ENCODE data around the gene TMEM266.
"Not testable (repeated sequence)": the region's sequence is repeated elsewhere in the genome, so short reads cannot be mapped to it uniquely, and the experiment has no call there.

TMEM266 gene, protein sequence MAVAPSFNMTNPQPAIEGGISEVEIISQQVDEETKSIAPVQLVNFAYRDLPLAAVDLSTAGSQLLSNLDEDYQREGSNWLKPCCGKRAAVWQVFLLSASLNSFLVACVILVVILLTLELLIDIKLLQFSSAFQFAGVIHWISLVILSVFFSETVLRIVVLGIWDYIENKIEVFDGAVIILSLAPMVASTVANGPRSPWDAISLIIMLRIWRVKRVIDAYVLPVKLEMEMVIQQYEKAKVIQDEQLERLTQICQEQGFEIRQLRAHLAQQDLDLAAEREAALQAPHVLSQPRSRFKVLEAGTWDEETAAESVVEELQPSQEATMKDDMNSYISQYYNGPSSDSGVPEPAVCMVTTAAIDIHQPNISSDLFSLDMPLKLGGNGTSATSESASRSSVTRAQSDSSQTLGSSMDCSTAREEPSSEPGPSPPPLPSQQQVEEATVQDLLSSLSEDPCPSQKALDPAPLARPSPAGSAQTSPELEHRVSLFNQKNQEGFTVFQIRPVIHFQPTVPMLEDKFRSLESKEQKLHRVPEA

DNA sequence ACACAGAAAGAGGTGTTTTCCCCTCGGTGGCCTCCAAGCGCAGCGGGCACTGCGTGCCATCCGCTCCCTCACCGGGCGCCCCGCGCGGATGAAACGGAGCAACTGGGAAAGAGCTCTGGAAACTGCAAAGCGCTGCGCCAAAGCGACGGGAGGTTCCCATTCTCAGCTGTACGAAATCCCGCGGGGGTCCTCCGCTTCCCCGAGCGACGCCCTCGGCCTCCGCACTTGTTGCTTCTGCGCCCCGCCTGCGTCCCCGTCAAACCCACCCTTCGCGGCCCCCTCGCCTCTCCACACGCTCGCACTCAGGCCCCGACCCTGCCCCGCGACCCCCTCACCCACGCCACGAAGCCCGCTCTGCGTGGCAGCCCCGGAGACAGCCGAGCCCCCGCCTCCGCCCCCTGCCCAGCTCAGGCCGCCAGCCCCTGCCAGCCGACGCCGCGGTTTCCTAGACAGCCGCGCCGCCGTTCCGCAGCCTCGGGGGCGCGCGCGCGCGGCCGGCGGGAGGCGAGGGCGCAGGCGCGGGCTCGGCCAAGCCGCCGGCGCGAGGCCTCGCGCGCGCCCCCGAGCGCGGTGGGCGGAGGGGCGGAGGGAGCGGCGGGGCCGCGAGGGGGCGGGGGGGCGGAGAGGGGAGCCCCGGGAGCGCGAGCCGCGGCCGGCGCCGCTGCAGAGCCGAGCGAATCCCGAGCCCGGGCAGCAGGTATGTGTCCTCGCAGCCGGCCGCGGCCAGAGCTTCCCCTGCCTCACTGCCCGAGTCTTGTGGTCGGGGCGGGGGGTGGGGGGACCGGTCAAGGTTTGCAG, at the start of gene TMEM266:
TMEM266 (plus strand) TSS at position 666 of the 798 bp plus-strand sequence. CDS start 74,279 bp downstream, outside the sequence.
- no peak for DNase-seq (ENCODE audit: low read depth)

DNA sequence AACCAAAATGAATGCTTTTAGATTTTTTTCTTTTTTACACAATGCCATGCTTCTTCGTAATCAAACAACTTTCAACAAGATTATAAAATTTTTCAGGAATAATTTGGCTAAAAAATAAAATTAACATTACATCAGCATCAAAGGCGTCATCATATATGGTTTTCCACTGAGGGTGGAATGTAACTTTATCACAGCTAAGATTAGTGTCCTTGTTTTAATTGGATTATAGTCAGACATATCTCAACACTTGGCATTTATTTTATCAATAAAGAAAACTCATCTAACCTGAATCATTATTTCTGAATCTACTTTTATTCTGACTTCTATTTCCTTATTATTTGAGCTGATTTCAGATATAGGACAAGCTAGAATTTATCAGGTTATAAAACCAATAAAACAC, 49.2 kb upstream of the TMEM266 start:
- DNase-seq (ENCODE audit: low read depth): no peak

DNA sequence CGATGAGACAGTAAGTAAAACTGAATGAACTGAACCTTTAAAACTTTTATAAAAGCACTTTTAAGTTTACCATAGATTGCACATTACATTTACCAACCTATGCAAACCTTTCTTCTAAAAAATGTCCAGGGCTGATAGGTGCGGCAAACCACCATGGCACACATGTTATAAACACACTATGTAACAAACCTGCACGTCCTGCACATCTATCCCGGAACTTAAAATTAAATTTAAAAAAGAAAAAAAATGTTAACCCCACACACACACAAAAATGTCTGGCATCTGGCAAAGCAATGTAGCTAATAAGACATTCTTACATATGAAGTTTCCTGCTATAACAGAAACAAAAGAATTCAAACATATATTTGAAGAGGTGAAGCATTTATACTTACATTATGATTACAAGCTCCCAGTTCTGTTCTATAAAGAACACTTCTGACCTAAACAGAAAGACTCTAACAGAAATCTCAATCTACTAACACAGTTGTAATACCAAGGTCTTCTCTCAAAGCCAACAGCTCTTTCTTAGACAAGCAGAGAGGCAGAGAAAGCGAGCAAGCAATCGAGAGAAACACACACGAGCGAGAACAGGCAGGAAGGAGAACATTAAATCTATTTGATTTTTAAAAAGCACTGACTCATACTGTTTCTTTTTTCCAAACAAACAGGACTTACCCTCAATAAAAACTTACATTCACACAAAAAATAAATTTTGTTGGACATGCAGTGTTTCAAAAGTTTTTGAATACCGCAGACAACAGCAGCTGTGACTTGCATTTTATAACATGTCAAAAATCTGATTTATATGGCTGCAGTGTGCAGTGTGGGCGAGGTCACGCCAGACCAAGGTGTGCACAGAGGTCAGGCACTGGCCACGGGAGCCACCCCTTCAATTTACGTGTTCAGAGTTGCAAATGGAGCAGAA, 47.9 kb upstream of the TMEM266 start, which contains the start of gene NRG4:
NRG4 (minus strand) TSS at position 798 of the 925 bp plus-strand sequence. CDS start 1,194 bp downstream, outside the sequence.
- DNase-seq (ENCODE audit: low read depth): no peak

DNA sequence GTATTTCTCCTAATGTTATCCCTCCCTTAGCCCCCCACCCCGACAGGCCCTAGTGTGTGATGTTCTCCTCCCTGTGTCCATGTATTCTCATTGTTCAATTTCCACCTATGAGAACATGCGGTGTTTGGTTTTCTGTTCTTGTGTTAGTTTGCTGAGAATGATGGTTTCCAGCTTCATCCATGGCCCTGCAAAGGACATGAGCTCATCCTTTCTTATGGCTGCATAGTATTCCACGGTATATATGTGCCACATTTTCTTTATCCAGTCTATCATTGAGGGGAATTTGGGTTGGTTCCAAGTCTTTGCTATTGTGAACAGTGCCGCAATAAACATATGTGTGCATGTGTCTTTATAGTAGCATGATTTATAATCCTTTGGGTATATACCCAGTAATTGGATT, 46.3 kb upstream of the TMEM266 start:
- not testable (repeated sequence) for DNase-seq (ENCODE audit: low read depth)

DNA sequence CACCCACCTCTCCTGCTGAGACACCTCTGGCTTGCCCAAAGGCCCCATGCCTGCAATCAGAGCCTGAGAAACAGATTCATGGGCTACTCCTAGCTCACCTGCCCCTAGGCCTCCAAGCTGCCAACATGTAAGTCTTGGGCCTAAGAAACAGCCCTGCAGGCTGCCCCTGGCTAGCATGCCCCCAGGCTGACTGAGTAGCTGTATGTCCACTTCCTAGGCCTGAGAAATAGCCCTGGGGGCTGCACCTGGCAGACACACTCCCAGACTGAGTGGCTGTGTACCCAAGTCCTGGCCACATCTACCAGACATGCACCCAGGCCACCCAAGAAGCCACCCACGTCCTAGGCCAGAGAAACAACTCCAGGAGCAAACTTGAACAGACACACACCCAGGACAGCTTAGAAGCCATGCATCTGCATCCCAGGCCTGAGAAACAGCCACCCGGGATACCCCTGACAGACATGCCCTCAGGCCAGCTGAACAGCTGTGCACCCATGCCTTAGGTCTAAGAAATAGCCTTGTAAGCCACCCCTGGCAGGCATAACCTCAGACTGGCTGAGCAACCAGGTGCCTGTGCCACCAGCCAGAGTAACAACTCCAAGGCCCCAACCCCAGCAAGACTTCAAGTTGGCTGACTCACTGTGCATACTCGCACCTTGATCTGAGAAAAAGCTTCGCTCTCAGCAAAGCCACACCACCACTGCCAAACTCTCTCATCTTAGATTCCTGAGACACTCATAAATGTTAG, 35.6 kb upstream of the TMEM266 start:
- DNase-seq (ENCODE audit: low read depth): no peak

DNA sequence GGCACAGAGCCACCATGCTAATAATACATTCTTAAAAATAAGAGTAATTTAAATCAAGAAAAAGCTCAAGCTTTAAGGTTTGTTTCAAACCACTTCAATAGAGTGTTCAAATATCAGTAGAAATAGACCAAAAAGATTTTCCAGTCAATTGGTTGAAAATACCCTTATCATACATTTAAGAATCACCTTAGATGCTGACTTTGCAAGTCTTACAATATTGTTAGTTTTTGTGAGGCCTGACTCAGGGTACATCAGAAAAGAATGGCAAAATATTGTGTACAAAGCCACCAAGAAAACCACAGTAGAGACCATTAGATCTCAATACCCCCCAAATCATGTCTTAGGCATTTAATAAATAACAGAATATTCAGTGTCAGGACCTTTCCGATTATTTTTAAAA, 27.7 kb upstream of the TMEM266 start:
- no peak for DNase-seq (ENCODE audit: low read depth)

DNA sequence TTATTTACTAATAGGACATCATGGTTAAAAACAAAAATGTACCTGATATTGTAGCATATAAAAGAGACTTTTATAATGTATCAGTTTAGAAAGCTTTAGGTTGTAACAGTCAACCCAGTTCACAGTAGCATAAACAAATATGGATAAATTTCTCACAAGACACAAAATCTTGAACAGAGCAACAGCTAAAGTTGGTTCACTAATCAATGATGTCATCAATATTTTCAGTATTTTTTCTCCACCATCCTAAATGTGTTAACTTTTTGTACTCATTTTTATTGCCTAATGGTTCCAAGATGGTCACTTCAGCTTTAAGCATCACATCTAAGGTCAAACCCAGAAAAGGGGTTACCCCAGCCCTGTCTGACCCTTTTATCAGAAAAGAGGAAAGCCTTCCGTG, 26.3 kb upstream of the TMEM266 start:
- DNase-seq (ENCODE audit: low read depth): no peak

DNA sequence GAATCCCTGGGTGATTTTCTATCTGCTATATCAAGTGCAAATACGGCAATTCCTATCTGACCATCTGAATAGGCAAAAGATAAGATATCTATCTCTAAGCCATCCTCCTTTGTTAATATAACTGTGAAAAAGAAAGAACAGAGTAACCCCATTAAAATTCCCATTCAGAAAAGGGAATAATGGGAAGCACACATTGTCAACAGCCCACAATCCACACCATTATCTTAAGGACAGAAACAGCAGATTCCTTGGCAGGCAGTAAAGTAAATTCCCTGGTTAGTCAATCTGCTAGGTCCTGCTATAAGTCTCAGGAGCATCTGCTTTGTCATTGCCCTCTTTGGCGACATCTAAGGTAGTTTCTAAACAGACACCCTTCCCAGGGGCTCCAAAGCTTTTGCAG, 25.7 kb upstream of the TMEM266 start:
- no peak for DNase-seq (ENCODE audit: low read depth)

DNA sequence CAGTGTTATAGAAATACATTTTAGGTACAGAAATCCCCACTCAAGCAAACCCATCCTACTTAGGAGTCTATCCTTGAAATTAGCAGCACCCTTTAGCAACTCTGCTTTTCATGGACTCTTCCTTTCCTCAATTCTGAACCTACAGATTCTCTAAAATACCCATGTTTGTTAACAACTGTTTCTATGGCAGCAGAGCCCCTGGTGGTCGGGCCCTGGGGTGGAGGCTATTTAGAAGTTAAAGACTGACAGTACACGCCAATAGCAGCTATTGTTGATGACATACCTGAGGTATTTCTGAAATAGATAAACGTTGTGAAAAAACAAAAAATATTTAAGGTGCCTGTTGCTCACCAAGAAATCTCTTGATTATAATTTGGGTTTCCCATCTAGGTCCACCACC, 24.2 kb upstream of the TMEM266 start:
- no peak for DNase-seq (ENCODE audit: low read depth)

DNA sequence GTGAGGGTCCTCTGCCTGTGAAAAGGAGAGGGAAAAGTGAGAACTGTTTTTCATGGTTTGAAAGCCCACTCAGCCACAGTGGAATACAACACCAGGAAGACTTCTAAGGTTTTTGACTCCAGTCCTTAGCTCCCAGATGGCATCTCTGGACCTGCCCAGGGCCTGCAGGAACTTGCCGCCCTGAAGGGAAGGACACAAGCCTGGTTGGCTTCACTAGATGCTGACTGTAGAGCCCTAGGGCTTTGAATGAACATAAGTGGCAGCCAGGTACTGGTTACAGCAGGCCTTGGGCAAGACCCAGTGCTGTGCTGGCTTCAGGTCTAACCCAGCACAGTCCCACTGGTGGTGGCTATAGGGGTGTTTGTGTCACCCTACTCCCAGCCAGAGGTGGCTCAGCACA, 21.3 kb upstream of the TMEM266 start:
- no peak for DNase-seq (ENCODE audit: low read depth)

DNA sequence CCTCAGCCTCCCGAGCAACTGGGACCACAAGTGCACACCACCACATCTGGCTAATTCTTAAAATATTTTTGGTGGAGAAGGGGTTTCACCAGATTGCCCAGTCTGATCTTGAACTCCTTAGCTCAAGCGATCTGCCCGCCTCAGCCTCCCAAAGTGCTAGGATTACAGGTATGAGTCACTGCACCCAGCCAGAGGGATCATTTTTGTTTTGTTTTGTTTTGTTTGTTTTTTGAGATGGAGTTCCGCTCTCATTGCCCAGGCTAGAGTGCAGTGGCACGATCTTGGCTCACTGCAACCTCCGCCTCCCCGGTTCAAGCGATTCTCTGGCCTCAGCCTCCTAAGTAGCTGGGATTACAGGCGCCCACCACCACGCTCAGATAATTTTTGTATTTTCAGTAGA, 5.6 kb upstream of the TMEM266 start:
- not testable (repeated sequence) for DNase-seq (ENCODE audit: low read depth)

DNA sequence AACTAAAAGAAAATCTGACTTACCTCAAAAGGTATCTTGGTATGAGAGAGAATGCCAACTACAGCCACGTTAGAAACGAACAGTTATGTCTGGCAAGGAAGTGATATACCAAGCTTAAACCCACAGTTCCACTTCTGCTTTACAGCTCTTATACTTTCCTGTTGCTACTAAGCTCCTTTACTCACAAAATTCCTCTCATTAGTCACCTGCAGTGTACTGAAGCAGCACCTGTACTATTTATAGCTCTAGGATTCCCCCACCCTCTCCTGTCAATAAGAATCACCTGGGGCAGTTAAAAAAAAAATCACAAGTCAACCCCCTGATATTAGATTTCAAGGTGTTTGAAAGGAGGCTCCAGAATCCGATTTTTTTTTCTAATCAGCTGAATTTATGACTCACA, 2.9 kb upstream of the TMEM266 start:
- no peak for DNase-seq (ENCODE audit: low read depth)

DNA sequence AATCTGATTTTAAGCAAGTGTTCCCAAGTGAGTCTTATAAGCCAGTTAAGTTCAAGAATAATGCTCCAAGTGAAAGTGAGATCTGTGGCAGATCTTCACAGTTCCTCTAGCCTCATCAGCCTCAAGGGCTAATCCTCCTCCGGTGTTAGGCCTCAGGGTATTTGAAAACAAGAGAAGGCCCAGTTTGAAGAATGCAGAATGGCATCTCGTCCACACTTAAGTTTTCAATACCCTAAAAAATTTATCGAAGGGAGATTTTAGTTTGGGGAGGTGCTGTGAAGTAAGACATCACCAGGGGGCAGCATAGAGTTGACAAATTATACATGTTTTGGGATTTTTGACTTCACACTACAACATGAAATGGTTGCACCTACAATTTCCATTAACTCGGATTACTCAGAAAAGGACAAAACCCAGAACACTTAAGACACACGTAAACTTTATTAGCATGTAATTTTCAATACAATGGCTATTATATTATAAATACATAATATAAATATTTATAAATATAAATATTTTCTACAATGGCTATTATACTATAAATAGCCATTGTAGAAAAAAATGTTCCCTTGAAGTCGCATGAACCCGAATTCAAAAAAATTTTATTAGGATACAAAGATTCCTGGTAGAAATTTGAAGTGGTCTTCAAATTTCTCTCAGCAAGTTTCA, 2.3 kb upstream of the TMEM266 start:
- no peak for DNase-seq (ENCODE audit: low read depth)

DNA sequence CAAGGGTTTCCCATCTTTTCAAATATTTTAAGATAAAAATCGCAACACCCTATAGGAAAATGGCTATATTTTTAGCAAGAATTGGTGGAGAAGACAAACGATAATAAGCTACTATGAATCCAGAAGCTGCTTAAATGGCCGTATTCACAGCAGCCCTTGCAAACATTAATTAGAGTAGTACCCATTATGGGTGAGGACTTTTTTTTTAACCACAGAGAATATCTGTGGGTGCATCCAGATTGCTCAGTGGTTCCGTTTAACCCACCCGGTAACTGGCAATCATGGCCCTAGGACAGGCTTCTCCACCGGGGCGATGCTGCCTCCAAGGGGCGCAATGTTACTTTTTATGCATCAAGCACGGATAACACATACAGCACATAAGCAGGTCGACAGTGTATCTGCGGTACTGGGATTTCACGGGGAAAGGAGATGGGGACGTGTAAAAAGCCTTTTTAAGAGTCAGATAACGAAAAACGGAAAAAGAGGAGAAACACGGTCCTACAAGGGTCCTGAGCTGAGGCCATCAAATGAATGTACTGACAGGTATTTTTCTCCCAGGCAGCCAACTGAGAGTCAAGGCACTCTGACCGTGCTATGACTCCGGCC, 968 bp upstream of the TMEM266 start:
- DNase-seq (ENCODE audit: low read depth): no peak

DNA sequence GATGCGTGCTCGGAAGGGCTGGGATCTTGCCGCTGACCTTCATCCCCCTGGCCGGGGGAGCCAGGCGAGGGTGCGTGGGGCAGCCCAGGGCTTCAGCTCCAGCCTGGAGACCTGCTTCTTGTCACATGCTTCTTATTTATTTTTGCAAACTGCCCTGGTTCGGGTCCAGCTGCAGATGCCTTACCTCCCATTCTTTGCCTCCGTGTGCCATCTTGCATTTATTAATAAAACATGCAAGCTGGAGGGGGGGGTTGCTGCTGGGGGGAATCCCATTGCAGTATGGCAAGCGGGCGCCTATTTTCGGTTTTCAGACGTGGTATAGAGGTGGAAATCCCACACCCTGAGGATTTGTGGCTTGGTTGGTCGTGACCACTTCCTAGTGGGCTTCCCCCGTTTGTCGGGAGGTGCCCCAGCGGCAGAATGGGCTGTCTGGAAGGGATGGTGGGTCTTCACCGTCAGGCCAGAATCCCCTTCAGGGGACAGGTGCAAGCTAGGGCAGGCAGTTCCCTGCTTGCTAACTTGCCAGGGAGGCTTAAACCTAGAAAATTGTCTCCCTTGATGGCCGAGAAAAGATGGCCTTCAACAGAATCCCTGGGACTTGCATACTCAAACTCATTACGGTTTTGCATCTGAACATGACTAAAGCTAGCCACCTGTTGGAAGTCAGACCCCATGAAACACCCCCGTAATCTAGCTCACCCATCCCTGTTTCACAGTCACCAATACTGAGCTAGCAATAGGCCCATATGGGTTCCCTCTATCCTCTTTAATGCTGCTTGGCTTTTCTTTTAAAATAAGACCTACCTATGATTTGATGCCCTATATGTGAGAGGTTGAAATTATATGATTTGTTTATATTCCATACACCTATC, 569 bp downstream of the TMEM266 start:
- DNase-seq (ENCODE audit: low read depth): no peak

DNA sequence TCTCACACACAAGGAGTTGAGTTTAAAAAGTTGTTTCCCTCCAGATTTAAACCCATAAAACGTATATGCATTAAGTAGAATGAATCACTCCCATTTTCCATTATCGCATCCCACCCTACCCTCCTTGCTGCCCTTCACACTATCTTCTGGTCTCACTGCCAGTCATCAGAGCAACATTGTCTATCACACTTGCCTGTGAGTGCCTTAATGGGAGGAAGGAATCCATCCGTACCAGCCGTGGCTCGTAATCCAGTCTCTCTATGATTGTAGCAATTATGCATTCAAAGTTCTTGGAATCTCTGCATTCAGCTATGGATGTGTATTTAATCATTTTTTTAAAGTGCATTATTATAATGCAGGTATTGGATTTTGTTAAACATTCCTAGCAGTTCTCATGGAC, 1.9 kb downstream of the TMEM266 start:
- DNase-seq (ENCODE audit: low read depth): no peak

DNA sequence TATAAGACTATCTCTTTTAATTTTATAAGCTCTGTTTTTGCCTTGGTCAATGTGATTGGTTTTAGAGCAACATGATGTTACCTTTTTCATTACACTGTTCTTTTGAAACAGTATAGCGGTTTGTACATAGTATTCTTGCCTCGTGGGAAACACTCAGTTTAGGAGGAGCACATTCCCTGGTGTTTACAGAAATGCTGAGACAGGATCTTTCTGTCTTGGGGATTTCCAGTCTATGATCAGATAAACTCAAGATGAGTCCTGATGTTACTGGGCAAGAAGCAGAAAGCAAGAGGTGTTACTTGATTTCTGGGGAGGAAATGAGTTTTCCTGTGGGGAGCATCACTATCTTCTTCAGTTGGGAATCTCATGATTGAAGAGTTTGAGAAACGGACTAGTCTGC, 2.5 kb downstream of the TMEM266 start:
- DNase-seq (ENCODE audit: low read depth): no peak

DNA sequence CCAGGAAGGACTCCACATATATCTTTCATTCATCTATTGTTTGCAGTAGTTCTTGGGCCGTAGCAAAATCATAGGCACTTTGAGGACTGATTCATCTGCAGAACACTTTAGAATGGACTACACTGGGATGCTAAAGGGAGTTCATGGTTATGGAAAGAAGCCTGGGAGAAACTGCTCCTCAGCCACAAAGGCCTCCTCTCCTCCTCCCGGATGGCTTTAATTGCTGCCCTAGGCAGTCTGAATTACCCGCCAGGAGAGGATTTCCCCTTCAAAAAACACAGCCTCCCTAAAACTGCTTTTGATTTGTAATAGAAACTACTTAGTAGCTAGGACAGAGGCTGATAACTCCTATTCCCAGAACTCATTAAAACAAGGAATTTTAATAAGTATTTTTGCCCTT, 4.6 kb downstream of the TMEM266 start:
- no peak for DNase-seq (ENCODE audit: low read depth)

DNA sequence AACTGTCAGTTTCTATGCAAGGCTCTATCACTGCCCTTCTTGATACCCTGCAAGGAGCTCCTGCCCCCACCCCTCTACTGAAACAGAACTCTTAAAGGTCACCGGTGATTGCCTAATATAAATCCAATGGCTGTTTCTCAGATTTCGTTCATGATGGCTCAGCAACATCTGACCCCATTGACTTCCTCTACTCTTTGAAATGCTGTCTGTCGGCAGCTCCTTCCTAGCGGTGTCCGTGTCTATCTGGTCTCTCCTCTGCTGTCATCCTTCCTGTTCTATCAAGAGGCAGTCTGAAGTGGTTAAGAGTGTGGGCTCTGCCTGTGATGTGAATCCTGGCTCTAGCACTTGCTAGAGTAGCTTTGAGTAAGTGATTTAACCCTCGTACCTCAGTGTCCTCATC, 5.5 kb downstream of the TMEM266 start:
- no peak for DNase-seq (ENCODE audit: low read depth)
